Mucosa of descending colon (tissue), 3 donors: ENCODE measurements around the gene OPCML. TPM values are rescaled to one million over a fixed set of nuclear protein-coding genes. Genes with fewer than 3 reads are reported as not detected.

Source experiments
- ATAC-seq: fragments of 200-7000 bp; cut with Tn5 transposase; one replicate; pipeline ENCODE4 v1.9.1; 2020; ENCODE audit warnings: mild to moderate bottlenecking, moderate library complexity
- DNase-seq, 3 donors: peaks; one replicate each; pipeline ENCODE4 v3.0.0-alpha.2; 2020
- H3K36me3 ChIP-seq: fragments of 200-600 bp; one replicate; pipeline ENCODE4 v1.8.0; 2021; ENCODE audit warnings: low read depth, mild to moderate bottlenecking
- H3K4me1 ChIP-seq: fragments of 200-600 bp; one replicate; pipeline ENCODE4 v1.8.0; 2021; ENCODE audit warnings: low read depth, mild to moderate bottlenecking
- H3K4me3 ChIP-seq: fragments of 200-600 bp; one replicate; pipeline ENCODE4 v1.8.0; 2021; ENCODE audit warnings: mild to moderate bottlenecking
- H3K9me3 ChIP-seq: fragments of 200-600 bp; one replicate; pipeline ENCODE4 v1.8.0; 2021; ENCODE audit warnings: mild to moderate bottlenecking
- intact Hi-C, 2 donors: fragments of 100-400 bp; cut with DNase I in 1 of 2; cut with micrococcal nuclease in 1 of 2; formaldehyde crosslinking; loops; one replicate each; pipeline versions ENCODE4 v1.11.0 to v1.11.1; 2022; cut with DNase I, micrococcal nuclease
- total RNA-seq, 3 donors: library from RNA; stranded (reverse); fragmentation: NEBNext Ultra II Directional in 2 of 3; extraction: Animal tissue kit (Norgen Biotek cat#: 25700) in 2 of 3; gene quantifications; one replicate each; pipeline versions ENCODE4 v1.2.1 to v1.2.4, GENCODE V29; 2021 to 2023
- TF ChIP-seq, protein P1 (sequence below): fragments of 200-600 bp; IDR thresholded peaks from one replicate; pipeline ENCODE4 v1.8.0; 2022; ENCODE audit warnings: antibody characterized with exemption, mild to moderate bottlenecking
- donor health status: DM: no; HTN: no; CAD: no; lungs with moderate emphysema.
- donor health status: DM: no; HTN: no; CAD: no.
- donor health status: DM: no; HTN: yes; CAD: no.

OPCML gene
- total RNA-seq, 3 donors from 2014 or later = 0.10 to 0.47 TPM; not detected in 1

DNA sequence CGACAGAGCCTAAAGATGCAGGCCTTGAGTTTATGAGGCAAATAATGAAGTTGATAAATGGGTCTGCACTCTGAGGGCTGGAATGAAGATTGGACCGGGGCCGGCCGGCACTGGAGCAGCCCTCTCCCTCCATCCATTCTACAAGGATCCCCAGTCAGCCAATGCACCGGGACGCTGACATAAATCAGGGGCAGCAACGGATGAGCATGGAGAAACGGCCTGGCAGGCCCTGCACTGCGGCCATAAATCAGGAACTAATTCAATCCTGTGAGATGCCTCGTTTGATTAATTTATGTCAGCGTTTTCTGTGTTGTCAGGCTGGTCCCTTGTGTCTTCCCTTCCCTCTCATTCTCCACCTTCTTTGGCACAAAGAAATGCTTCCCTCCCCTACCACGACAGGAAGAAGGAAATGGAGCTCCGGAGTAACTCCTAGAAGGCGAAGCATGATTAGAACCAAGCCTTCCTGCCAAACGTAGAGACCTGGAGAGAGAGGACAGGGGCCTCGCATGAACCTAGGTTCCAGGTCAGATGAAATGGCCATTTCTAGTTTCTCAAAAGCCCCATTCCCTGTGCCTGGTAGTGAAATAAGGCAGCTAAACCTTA, 358.4 kb downstream of the OPCML start:
- TF ChIP-seq, protein P1, sequence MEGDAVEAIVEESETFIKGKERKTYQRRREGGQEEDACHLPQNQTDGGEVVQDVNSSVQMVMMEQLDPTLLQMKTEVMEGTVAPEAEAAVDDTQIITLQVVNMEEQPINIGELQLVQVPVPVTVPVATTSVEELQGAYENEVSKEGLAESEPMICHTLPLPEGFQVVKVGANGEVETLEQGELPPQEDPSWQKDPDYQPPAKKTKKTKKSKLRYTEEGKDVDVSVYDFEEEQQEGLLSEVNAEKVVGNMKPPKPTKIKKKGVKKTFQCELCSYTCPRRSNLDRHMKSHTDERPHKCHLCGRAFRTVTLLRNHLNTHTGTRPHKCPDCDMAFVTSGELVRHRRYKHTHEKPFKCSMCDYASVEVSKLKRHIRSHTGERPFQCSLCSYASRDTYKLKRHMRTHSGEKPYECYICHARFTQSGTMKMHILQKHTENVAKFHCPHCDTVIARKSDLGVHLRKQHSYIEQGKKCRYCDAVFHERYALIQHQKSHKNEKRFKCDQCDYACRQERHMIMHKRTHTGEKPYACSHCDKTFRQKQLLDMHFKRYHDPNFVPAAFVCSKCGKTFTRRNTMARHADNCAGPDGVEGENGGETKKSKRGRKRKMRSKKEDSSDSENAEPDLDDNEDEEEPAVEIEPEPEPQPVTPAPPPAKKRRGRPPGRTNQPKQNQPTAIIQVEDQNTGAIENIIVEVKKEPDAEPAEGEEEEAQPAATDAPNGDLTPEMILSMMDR = no peak
- Histone ChIP-seq H3K36me3 (no peaks in the 10 kb centered on the region), H3K4me1 (no peaks in the 10 kb centered on the region), H3K9me3 (no peaks in the 10 kb centered on the region), H3K4me3 (no peak overlapping the region)
- intact Hi-C loops = no loop called here
- ATAC-seq (no peak), DNase-seq (no peak)

DNA sequence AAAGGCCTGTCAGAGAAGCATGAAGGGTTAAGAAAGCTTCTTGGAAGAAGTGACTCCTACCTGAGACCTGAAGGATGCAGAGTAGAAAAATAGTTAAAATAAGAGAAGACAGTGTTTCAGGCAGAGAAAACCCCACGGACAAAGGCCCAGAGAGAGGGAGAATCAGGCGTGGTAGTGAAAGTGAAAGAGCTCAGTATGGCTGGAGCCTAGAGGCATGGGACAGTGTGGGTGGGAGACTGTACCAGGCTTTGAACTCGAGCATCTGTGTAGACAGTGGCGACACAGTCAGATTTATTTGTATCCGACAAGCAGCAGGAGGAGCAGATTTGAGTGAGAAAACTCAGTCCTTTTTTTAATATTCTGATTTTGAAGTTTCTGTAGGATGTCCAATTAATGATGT, 360.0 kb downstream of the OPCML start:
- Histone ChIP-seq H3K9me3 (no peaks in the 10 kb centered on the region), H3K36me3 (no peaks in the 10 kb centered on the region), H3K4me1 (no peaks in the 10 kb centered on the region), H3K4me3 (no peak overlapping the region)
- DNase-seq (no peak), ATAC-seq (no peak)
- TF ChIP-seq, protein P1 = no peak
- intact Hi-C loops = no loop called here

DNA sequence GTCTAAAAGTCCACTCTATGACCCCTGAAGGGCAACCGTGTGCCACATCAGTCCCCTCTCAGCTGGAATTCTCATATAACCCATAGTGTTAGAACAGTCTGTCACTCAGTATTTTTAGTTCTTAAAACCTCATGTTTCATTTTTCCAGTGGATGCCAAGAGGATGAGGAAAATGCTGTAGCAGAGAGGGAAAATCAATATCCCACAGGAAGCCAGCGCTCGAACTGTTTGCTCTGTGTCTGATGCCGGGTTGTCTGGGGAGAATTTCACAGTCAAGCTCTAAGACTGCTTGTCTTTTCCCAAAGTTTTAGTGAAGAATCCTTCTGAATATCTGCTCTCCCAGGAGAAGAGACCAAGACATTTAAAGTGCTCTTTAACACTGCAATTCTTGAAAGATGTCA, 360.9 kb downstream of the OPCML start:
- Histone ChIP-seq H3K4me1 (no peaks in the 10 kb centered on the region), H3K9me3 (no peaks in the 10 kb centered on the region), H3K4me3 (no peak overlapping the region), H3K36me3 (no peaks in the 10 kb centered on the region)
- intact Hi-C loops = no loop called here
- TF ChIP-seq, protein P1 = no peak
- ATAC-seq (no peak), DNase-seq (no peak)

DNA sequence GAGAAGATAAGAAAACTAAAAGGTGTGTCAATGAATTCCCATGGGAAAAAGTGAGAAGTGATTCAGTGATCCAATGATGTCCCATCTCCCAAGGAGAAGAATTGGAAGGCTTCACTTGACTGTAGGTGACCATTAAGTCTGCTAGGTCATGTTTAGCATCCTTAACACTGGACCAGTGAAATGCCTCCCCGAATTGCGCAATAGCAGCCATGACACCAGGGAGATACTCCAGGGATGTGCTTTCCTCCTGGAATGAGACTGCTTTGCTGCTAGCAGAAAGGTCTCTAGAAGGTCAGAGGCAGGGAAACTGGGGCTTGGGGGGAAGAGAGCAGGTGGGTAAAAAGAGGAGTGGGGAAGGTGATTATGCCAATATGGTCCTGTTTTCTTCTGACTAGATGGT, 364.3 kb downstream of the OPCML start:
- TF ChIP-seq, protein P1 = no peak
- DNase-seq = no peak
- H3K9me3 ChIP-seq = no peaks in the 10 kb centered on the region
- no peak overlapping the region for H3K4me3 ChIP-seq
- intact Hi-C loops = no loop called here
- no peaks in the 10 kb centered on the region for H3K4me1 ChIP-seq
- ATAC-seq = no peak
- H3K36me3 ChIP-seq = no peaks in the 10 kb centered on the region

DNA sequence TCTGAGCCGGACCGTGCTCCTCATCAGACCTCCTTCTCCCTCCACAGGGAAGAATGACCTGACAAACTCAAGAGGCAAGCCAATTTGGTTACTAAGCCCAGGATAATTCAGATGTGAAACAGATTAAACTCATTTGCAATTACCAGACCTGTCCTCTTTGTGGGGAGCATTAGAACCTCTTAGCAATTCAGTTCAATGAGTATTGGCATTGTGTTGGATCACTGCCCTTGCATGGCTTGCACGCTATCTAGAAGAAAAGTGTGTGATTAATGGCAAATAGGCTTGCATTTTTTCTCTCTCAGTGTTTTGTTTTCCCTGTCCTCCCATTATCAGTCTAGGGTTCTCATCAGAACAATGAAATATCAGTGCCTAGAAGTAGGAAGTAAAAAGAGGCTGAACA, 365.6 kb downstream of the OPCML start:
- no peak for DNase-seq
- Histone ChIP-seq H3K4me1 (no peaks in the 10 kb centered on the region), H3K9me3 (no peaks in the 10 kb centered on the region), H3K36me3 (no peaks in the 10 kb centered on the region), H3K4me3 (no peak overlapping the region)
- intact Hi-C loops = no loop called here
- TF ChIP-seq, protein P1 = no peak
- no peak for ATAC-seq

DNA sequence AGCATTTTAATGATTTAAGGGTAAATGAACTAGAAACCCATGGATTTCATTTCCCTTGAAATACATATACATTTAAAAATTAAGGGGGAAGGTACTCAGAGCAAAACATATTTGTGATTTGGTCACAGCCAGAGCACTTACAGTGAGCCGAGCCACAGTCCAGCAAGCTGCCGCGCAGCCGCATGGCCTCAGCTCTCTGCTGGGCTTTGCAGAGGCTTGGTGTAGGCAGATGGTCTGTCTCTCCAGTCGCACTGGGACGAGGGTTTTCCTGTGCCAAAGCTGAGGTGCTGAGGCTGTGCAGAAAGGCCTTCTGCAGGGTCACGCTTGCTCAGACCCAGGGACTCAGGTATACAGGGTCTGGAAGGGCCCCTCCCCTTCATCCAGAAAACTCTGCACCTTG, 367.3 kb downstream of the OPCML start:
- Histone ChIP-seq H3K36me3 (no peaks in the 10 kb centered on the region), H3K4me1 (no peaks in the 10 kb centered on the region), H3K4me3 (no peak overlapping the region), H3K9me3 (no peaks in the 10 kb centered on the region)
- intact Hi-C loops = no loop called here
- ATAC-seq = no peak
- TF ChIP-seq, protein P1 = no peak
- no peak for DNase-seq
